GM12878 (cell line): ENCODE measurements around the gene STARD8. TPM values are rescaled to one million over a fixed set of nuclear protein-coding genes. Genes with fewer than 3 reads are reported as not detected.

Source experiments
- ATAC-seq: fragments of 200-7000 bp; cut with Tn5 transposase; 3 replicates; pipeline ENCODE4 v1.9.1; 2020; ENCODE audit warnings: mild to moderate bottlenecking, moderate library complexity
- BruUV-seq: library from RNA; stranded (reverse); fragments of 400-500 nt; replicated peaks from 2 replicates; lab custom pipeline; 2021; lab: Mats Ljungman, UMichigan
- CTCF ChIA-PET: fragments of 300-600 bp; sonication (Branson Sonifier 250); formaldehyde crosslinking; extraction: SDS; loops from one replicate; lab custom pipeline; 2021; ENCODE audit warnings: inconsistent platforms; lab: Yijun Ruan, JAX
- POLR2A ChIA-PET: fragments of 350-600 bp; formaldehyde crosslinking; extraction: SDS; loops from one replicate; lab custom pipeline; 2021; ENCODE audit warnings: inconsistent platforms; lab: Charles Lee
- RAD21 ChIA-PET: fragments of 300-600 bp; sonication (Branson Sonifier 250); formaldehyde crosslinking; loops from one replicate; lab custom pipeline; 2023; ENCODE audit warnings: antibody characterized with exemption; ENCODE audit not compliant: unreplicated experiment; lab: Charles Lee
- SMC1A ChIA-PET: fragments of 300-600 bp; sonication (Branson Sonifier 250); formaldehyde crosslinking; loops from one replicate; lab custom pipeline; 2023; ENCODE audit not compliant: unreplicated experiment, uncharacterized antibody; lab: Charles Lee
- DNase-seq: peaks from one replicate; pipeline ENCODE4 v3.0.0-alpha.2; 2011; ENCODE audit warnings: low read depth, low spot score
- FAIRE-seq: peaks from 3 replicates; lab custom pipeline; 2011; peaks lifted over from hg19 to GRCh38; lab: Jason Lieb, UNC
- H2AFZ ChIP-seq: 2 replicates; pipeline ENCODE4 v1.6.0; 2011; ENCODE audit warnings: low read depth, low read length, control low read depth; ENCODE audit not compliant: control insufficient read depth
- H3K27ac ChIP-seq: 2 replicates; pipeline ENCODE4 v1.5.1; 2011; ENCODE audit warnings: control low read depth; ENCODE audit not compliant: control insufficient read depth, insufficient read depth
- H3K27me3 ChIP-seq, 2 experiments: replicated peaks in 1 of 2; 2 replicates each; pipeline versions ENCODE4 v1.6.0 to v1.6.1; 2011; ENCODE audit warnings: low read length in 1 of 2; ENCODE audit not compliant: control insufficient read depth in 2 of 2, insufficient read depth in 2 of 2
- H3K36me3 ChIP-seq, 2 experiments: 2 replicates each; pipeline ENCODE4 v1.5.1; 2011; ENCODE audit warnings: low read length in 1 of 2; ENCODE audit not compliant: control insufficient read depth in 2 of 2, insufficient read depth in 2 of 2
- H3K4me1 ChIP-seq: 2 replicates; pipeline ENCODE4 v1.6.1; 2011; ENCODE audit warnings: mild to moderate bottlenecking, low read length, moderate library complexity, mixed read lengths; ENCODE audit not compliant: control insufficient read depth, insufficient read depth
- H3K4me2 ChIP-seq: 2 replicates; pipeline ENCODE4 v1.6.0; 2011; ENCODE audit warnings: control low read depth; ENCODE audit not compliant: control insufficient read depth, insufficient read depth
- H3K4me3 ChIP-seq: fragments of 200-600 bp; sonication (generic); 2 replicates; pipeline ENCODE4 v1.5.1; 2016
- H3K79me2 ChIP-seq: 2 replicates; pipeline ENCODE4 v1.6.0; 2011; ENCODE audit warnings: low read length; ENCODE audit not compliant: control insufficient read depth, insufficient read depth
- H3K9ac ChIP-seq: 2 replicates; pipeline ENCODE4 v1.8.0; 2011; ENCODE audit warnings: low read length, control low read depth, mixed read lengths; ENCODE audit not compliant: control insufficient read depth, insufficient read depth
- H3K9me3 ChIP-seq: replicated peaks from 3 replicates; pipeline ENCODE4 v1.5.1; 2011; ENCODE audit warnings: mild to moderate bottlenecking, low read length; ENCODE audit not compliant: control insufficient read depth, insufficient read depth
- H4K20me1 ChIP-seq: 2 replicates; pipeline ENCODE4 v1.6.0; 2011; ENCODE audit not compliant: control insufficient read depth, insufficient read depth
- BMI1 ChIP-seq: fragments of 450-650 bp; IDR thresholded peaks from 2 replicates; pipeline ENCODE4 v1.6.1; 2016; ENCODE audit warnings: mild to moderate bottlenecking, moderate library complexity, borderline replicate concordance
- CHD2 ChIP-seq: IDR thresholded peaks from 2 replicates; pipeline ENCODE4 v1.6.1; 2011; ENCODE audit warnings: low read depth, low read length, improper control_type of control experiment, borderline replicate concordance
- CHD4 ChIP-seq: fragments of 200-600 bp; sonication (generic); IDR thresholded peaks from 2 replicates; pipeline ENCODE4 v1.6.1; 2016; ENCODE audit warnings: mild to moderate bottlenecking
- EP300 ChIP-seq, 2 experiments: fragments of 150-350 bp in 1 of 2; IDR thresholded peaks; 2 replicates each; pipeline ENCODE4 v1.6.1; 2011 to 2012; ENCODE audit warnings: low read depth in 2 of 2, low read length in 2 of 2, borderline replicate concordance in 1 of 2, improper control_type of control experiment in 1 of 2, inconsistent platforms in 1 of 2; ENCODE audit not compliant: control insufficient read depth in 1 of 2
- JUND ChIP-seq: IDR thresholded peaks from 2 replicates; pipeline ENCODE4 v1.6.1; 2012; ENCODE audit warnings: low read depth, mild to moderate bottlenecking, low read length, improper control_type of control experiment, moderate library complexity
- MTA3 ChIP-seq: IDR thresholded peaks from 2 replicates; pipeline ENCODE4 v1.6.1; 2012; ENCODE audit warnings: low read length, inconsistent platforms, borderline replicate concordance
- POLR2A ChIP-seq: IDR thresholded peaks from 2 replicates; pipeline ENCODE4 v1.6.1; 2011; ENCODE audit warnings: low read depth, mild to moderate bottlenecking, low read length
- SPI1 ChIP-seq: IDR thresholded peaks from 2 replicates; pipeline ENCODE4 v1.6.1; 2011; ENCODE audit warnings: low read depth, mild to moderate bottlenecking, low read length, moderate library complexity, borderline replicate concordance; ENCODE audit not compliant: insufficient read depth
- SREBF2 ChIP-seq: IDR thresholded peaks from 2 replicates; pipeline ENCODE4 v1.6.1; 2012; ENCODE audit warnings: mild to moderate bottlenecking, low read length
- SRF ChIP-seq, 2 experiments: IDR thresholded peaks; 2 replicates each; pipeline ENCODE4 v1.6.1; 2011; ENCODE audit warnings: low read depth in 2 of 2, low read length in 2 of 2, mild to moderate bottlenecking in 1 of 2, moderate library complexity in 1 of 2
- STAT1 ChIP-seq: fragments of 450-650 bp; conservative IDR thresholded peaks from 2 replicates; pipeline ENCODE4 v1.6.1; 2014; ENCODE audit warnings: antibody characterized with exemption, mild to moderate bottlenecking
- SUZ12 ChIP-seq: fragments of 200-600 bp; sonication (generic); IDR thresholded peaks from one replicate; pipeline ENCODE4 v1.6.1; 2018; ENCODE audit warnings: antibody characterized with exemption, mild to moderate bottlenecking; ENCODE audit not compliant: unreplicated experiment
- ZNF24 ChIP-seq: fragments of 450-650 bp; IDR thresholded peaks from 2 replicates; pipeline ENCODE4 v1.6.1; 2017; ENCODE audit warnings: antibody characterized with exemption, mild to moderate bottlenecking
- WGBS: methylation state at CpG from one replicate; pipeline ENCODE4 v1.1.6; 2016; ENCODE audit warnings: low lambda C conversion rate; ENCODE audit not compliant: insufficient replicate concordance, insufficient coverage; ENCODE audit errors: missing lambda C conversion rate; 5-methylcytosine and 5-hydroxymethylcytosine counted together
- in situ Hi-C: fragments of 300-500 bp; cut with MboI; formaldehyde crosslinking; loops from 9 replicates; pipeline ENCODE4 v1.14.3; 2018; ENCODE audit warnings: mixed read lengths
- intact Hi-C: fragments of 100-400 bp; cut with micrococcal nuclease; formaldehyde crosslinking; loops from one replicate; pipeline ENCODE4 v1.14.2; 2022; ENCODE audit not compliant: unreplicated experiment
- polyA plus RNA-seq, 11 experiments: library from polyadenylated mRNA; depleted of rRNA in 4 of 11; unstranded in 6 of 11; stranded (reverse) in 5 of 11; fragments of >200 nt; fragmentation: Nextera tagmentation in 4 of 11; fragmentation: Illumina TruSeq in 1 of 11; extraction: Ambion mirVana in 4 of 11; extraction: Trizol in 1 of 11; gene quantifications; 1 replicate in 1 of 11; 2 replicates in 10 of 11; pipeline versions ENCODE4 v1.2.1 to v1.2.3, GENCODE V29; 2011 to 2016; ENCODE audit warnings: inconsistent platforms in 2 of 11, missing spikeins in 2 of 11, low read depth in 1 of 11
- total RNA-seq, 4 experiments: library from RNA; depleted of rRNA in 3 of 4; stranded (reverse); fragments of >200 nt in 3 of 4; fragmentation: Illumina TruSeq in 1 of 4; extraction: Trizol in 1 of 4; gene quantifications; 2 replicates each; pipeline versions ENCODE4 v1.2.1 to v1.2.3, GENCODE V29; 2013 to 2021
- TF ChIP-seq, protein P1 (sequence below): IDR thresholded peaks from 2 replicates; pipeline ENCODE4 v1.6.1; 2011; ENCODE audit warnings: low read depth, mild to moderate bottlenecking, low read length, moderate library complexity, borderline replicate concordance; ENCODE audit errors: extremely low read depth

The STARD8 gene
- total and polyA plus RNA-seq, 10 of the 15 experiments (the other 5 are each of a cell fraction or from before 2014, with no cell fraction given): 0.03 to 0.14 (median 0.07) TPM; not detected in 6

DNA sequence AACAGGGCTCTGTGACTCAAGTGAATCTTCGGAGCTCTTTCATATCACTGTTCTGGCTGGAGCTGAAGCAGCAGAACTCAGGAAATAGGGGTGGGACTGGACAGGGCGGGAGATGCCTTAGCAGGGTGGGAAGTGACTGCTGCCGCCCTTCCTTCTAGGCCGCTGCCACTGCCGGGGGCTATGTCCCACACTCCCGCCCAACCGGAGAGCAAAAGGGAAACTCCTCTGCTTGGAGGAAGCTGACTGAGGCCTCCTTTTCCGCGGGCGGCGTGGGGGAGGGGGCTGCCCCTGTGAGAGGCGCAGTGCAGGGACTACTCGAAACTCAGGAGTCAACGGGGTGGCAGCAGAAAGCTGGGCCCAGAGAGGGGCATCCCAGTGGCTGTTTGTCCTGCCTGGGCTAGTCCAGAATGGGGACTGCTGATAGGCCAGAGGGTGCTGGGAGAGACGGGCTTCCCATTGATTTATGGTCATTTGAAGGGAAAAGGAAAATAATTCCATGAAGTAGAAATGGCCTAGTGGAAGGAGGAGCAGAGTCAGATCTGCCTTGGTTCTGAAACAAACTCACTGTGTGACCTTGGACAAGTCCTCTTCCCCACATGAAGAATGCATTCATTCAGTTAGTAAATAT lies 36.9 kb downstream of the STARD8 start:
- H3K36me3 ChIP-seq: no peaks in the 10 kb centered on the region
- no peaks in the 10 kb centered on the region for H3K4me1 ChIP-seq
- H3K4me3 ChIP-seq: no peak overlapping the region
- ChIA-PET POLR2A (no interaction called here), CTCF (no interaction called here), SMC1A (no interaction called here)
- no peak for FAIRE-seq
- no peaks in the 10 kb centered on the region for H3K79me2 ChIP-seq
- no peak for ATAC-seq
- no TSS peak for BruUV-seq
- in situ Hi-C loops: no loop called here
- no peak overlapping the region for H3K9ac ChIP-seq
- TF ChIP-seq CHD4 (no peak), STAT1 (no peak), EP300 (IDR thresholded peaks at IDR 0.05; ENCODE audit: borderline replicate concordance in 1 of 2, control insufficient read depth in 1 of 2, low read depth in 2 of 2, low read length in 2 of 2) (no peak), SUZ12 (no peak), SREBF2 (no peak), POLR2A (no peak), JUND (no peak), SRF (IDR thresholded peaks at IDR 0.05; ENCODE audit: low read depth in 2 of 2, low read length in 2 of 2) (no peak), ZNF24 (no peak), CHD2 (no peak), MTA3 (no peak), BMI1 (no peak), SPI1 (no peak)
- TF ChIP-seq, protein P1, sequence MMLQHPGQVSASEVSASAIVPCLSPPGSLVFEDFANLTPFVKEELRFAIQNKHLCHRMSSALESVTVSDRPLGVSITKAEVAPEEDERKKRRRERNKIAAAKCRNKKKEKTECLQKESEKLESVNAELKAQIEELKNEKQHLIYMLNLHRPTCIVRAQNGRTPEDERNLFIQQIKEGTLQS: no peak
- TF ChIP-seq, all 136 proteins: peak for 0
- H2AFZ ChIP-seq: no peak overlapping the region
- no peak overlapping the region for H3K27ac ChIP-seq
- intact Hi-C loops: no loop called here
- RAD21 ChIA-PET: interaction anchor here (0.6 kb wide), 1 partner anchor 187 kb away, joined by 3 read pairs; no protein-coding TSS in a partner anchor
- 17% methylated on average over 15 of the region's 15 CpGs for WGBS
- no peaks in the 10 kb centered on the region; a peak in 1 of 4 replicates for H3K27me3 ChIP-seq
- no peak overlapping the region for H3K4me2 ChIP-seq
- H3K9me3 ChIP-seq: no peaks in the 10 kb centered on the region; the same call in 2 of the 3 replicates
- DNase-seq: no peak
- H4K20me1 ChIP-seq: no peaks in the 10 kb centered on the region
